ENCODE data around the gene NASP.

Gene NASP

GRCh38 chr1:45544530-45544929 is 39.3 kb upstream of the NASP start:
- H3K36me3 ChIP-seq (ENCODE audit: insufficient read depth, low read length) = no peaks in the 10 kb centered on the region
- ATAC-seq (ENCODE audit: insufficient read depth, low read depth) = no peak
- H4K20me1 ChIP-seq (ENCODE audit: insufficient read depth, low read length) = no peaks in the 10 kb centered on the region
- TF ChIP-seq, protein P1, sequence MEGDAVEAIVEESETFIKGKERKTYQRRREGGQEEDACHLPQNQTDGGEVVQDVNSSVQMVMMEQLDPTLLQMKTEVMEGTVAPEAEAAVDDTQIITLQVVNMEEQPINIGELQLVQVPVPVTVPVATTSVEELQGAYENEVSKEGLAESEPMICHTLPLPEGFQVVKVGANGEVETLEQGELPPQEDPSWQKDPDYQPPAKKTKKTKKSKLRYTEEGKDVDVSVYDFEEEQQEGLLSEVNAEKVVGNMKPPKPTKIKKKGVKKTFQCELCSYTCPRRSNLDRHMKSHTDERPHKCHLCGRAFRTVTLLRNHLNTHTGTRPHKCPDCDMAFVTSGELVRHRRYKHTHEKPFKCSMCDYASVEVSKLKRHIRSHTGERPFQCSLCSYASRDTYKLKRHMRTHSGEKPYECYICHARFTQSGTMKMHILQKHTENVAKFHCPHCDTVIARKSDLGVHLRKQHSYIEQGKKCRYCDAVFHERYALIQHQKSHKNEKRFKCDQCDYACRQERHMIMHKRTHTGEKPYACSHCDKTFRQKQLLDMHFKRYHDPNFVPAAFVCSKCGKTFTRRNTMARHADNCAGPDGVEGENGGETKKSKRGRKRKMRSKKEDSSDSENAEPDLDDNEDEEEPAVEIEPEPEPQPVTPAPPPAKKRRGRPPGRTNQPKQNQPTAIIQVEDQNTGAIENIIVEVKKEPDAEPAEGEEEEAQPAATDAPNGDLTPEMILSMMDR (IDR thresholded peaks at IDR 0.05; ENCODE audit: borderline replicate concordance, extremely low read depth, low read length, poor library complexity, severe bottlenecking) = no peak
- TF ChIP-seq EZH2 (IDR thresholded peaks at IDR 0.05; ENCODE audit: borderline replicate concordance, low read depth, low read length, severe bottlenecking) = no peak
- H3K9me3 ChIP-seq (ENCODE audit: insufficient read depth, low read length, severe bottlenecking) = no peaks in the 10 kb centered on the region
- peak overlapping the region; percentile 80 for H3K27ac ChIP-seq (ENCODE audit: low read length)
- H3K4me1 ChIP-seq (ENCODE audit: insufficient read depth, low read length) = peaks cover 24% of the 10 kb centered on the region
- no peaks in the 10 kb centered on the region for H3K27me3 ChIP-seq (ENCODE audit: insufficient read depth, low read length, poor library complexity)
- no peak overlapping the region for H2AFZ ChIP-seq (ENCODE audit: low read depth, low read length)
- no peaks in the 10 kb centered on the region for H3K79me2 ChIP-seq (ENCODE audit: insufficient read depth, low read length)
- H3K9ac ChIP-seq (ENCODE audit: low read depth, low read length) = peak overlapping the region; percentile 30; the same call in 1 of the 2 replicates
- H3K4me3 ChIP-seq (ENCODE audit: low read depth in 1 of 2, low read length in 2 of 2) = no peak overlapping the region
- no peak overlapping the region for H3K4me2 ChIP-seq (ENCODE audit: insufficient read depth, low read length)
- DNase-seq = no peak

DNA sequence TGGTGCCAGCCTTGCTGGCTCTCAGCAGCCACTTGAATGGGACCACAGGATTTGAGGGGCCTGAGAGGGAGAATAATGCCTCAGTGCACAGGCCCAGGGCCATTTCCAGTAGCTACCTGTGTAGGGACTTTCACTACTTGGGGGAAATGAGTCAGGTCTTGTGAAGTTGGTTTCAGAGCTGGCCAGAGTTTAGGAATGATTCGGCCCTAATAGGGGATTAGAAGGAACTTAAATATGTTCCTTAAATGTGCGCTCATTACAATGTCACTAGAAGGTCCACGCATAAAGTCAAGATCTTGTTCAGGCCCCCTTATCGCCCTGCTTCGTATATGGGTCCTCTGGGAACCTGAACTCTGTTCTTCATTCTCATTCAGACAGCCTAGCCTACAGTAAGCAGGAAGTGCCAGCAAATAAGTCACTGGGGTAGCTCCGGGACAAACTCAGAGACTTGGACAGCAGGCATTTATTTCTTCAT is 38.8 kb upstream of the NASP start:
- no peak for DNase-seq
- Histone ChIP-seq H2AFZ (ENCODE audit: low read depth, low read length) (no peak overlapping the region), H3K4me2 (ENCODE audit: insufficient read depth, low read length) (no peak overlapping the region)

GRCh38 chr1:45545553-45546310 is 38.1 kb upstream of the NASP start:
- TF ChIP-seq EZH2 (IDR thresholded peaks at IDR 0.05; ENCODE audit: borderline replicate concordance, low read depth, low read length, severe bottlenecking) = no peak
- TF ChIP-seq, protein P1 (IDR thresholded peaks at IDR 0.05; ENCODE audit: borderline replicate concordance, extremely low read depth, low read length, poor library complexity, severe bottlenecking) = no peak
- H2AFZ ChIP-seq (ENCODE audit: low read depth, low read length) = no peak overlapping the region
- peaks cover 4% of the 10 kb centered on the region; the same call in 1 of the 2 replicates for H3K79me2 ChIP-seq (ENCODE audit: insufficient read depth, low read length)
- no peaks in the 10 kb centered on the region for H3K9me3 ChIP-seq (ENCODE audit: insufficient read depth, low read length, severe bottlenecking)
- H3K27ac ChIP-seq (ENCODE audit: low read length) = no peak overlapping the region
- no peak overlapping the region for H3K4me3 ChIP-seq (ENCODE audit: low read depth in 1 of 2, low read length in 2 of 2)
- H3K36me3 ChIP-seq (ENCODE audit: insufficient read depth, low read length) = no peaks in the 10 kb centered on the region
- H4K20me1 ChIP-seq (ENCODE audit: insufficient read depth, low read length) = no peaks in the 10 kb centered on the region
- no peak for DNase-seq
- H3K9ac ChIP-seq (ENCODE audit: low read depth, low read length) = no peak overlapping the region
- ATAC-seq (ENCODE audit: insufficient read depth, low read depth) = no peak
- no peak overlapping the region for H3K4me2 ChIP-seq (ENCODE audit: insufficient read depth, low read length)
- no peaks in the 10 kb centered on the region for H3K27me3 ChIP-seq (ENCODE audit: insufficient read depth, low read length, poor library complexity)
- peaks cover 33% of the 10 kb centered on the region for H3K4me1 ChIP-seq (ENCODE audit: insufficient read depth, low read length)

More for the DNA sequence above, 38.8 kb upstream of the NASP start:
- Histone ChIP-seq H3K27me3 (ENCODE audit: insufficient read depth, low read length, poor library complexity) (no peaks in the 10 kb centered on the region), H3K9me3 (ENCODE audit: insufficient read depth, low read length, severe bottlenecking) (no peaks in the 10 kb centered on the region), H4K20me1 (ENCODE audit: insufficient read depth, low read length) (no peaks in the 10 kb centered on the region), H3K9ac (ENCODE audit: low read depth, low read length) (no peak overlapping the region), H3K36me3 (ENCODE audit: insufficient read depth, low read length) (no peaks in the 10 kb centered on the region), H3K27ac (ENCODE audit: low read length) (peak overlapping the region; percentile 30; the same call in 1 of the 2 replicates), H3K4me1 (ENCODE audit: insufficient read depth, low read length) (peaks cover 29% of the 10 kb centered on the region), H3K79me2 (ENCODE audit: insufficient read depth, low read length) (no peaks in the 10 kb centered on the region), H3K4me3 (ENCODE audit: low read depth in 1 of 2, low read length in 2 of 2) (no peak overlapping the region)
- no peak for ATAC-seq (ENCODE audit: insufficient read depth, low read depth)
- TF ChIP-seq, protein P1 (IDR thresholded peaks at IDR 0.05; ENCODE audit: borderline replicate concordance, extremely low read depth, low read length, poor library complexity, severe bottlenecking) = no peak
- TF ChIP-seq EZH2 (IDR thresholded peaks at IDR 0.05; ENCODE audit: borderline replicate concordance, low read depth, low read length, severe bottlenecking) = no peak

All from DND-41 (cell line).